SK-N-MC (cell line): Measurements from ENCODE around the gene H1-8.

Source experiments
- DNase-seq: peaks from one replicate; pipeline ENCODE4 v3.0.0-alpha.2; 2011; ENCODE audit warnings: low read depth, low spot score
- H3K27ac ChIP-seq: fragments of 200-600 bp; sonication (generic); 2 replicates; pipeline ENCODE4 v1.5.1; 2016; ENCODE audit warnings: mixed run types
- H3K36me3 ChIP-seq: fragments of 200-600 bp; sonication (generic); 2 replicates; pipeline ENCODE4 v1.6.1; 2017; ENCODE audit warnings: antibody characterized with exemption, low read length, mixed read lengths; ENCODE audit not compliant: insufficient read depth
- H3K4me3 ChIP-seq: fragments of 200-600 bp; sonication (generic); 2 replicates; pipeline ENCODE4 v1.5.1; 2016
- H3K9ac ChIP-seq: fragments of 200-600 bp; sonication (generic); 2 replicates; pipeline ENCODE4 v1.8.0; 2017; ENCODE audit warnings: mixed run types, mixed read lengths; ENCODE audit not compliant: insufficient read length
- H3K9me3 ChIP-seq: fragments of 200-600 bp; sonication (generic); 2 replicates; pipeline ENCODE4 v1.6.1; 2017; ENCODE audit warnings: low read depth, mild to moderate bottlenecking, antibody characterized with exemption, low read length, moderate library complexity, mixed read lengths
- EZH2 ChIP-seq: fragments of 200-600 bp; sonication (generic); IDR thresholded peaks from one replicate; pipeline ENCODE4 v1.6.1; 2017; ENCODE audit warnings: antibody characterized with exemption
- FOXP2 ChIP-seq: optimal IDR thresholded peaks from 2 replicates; pipeline ENCODE3; 2011; ENCODE audit warnings: mild to moderate bottlenecking, moderate library complexity; ENCODE audit not compliant: insufficient read depth; ENCODE audit errors: extremely low read length, control extremely low read depth
- POLR2AphosphoS5 ChIP-seq: IDR thresholded peaks from 2 replicates; pipeline ENCODE4 v1.6.1; 2012; ENCODE audit warnings: mild to moderate bottlenecking, low read depth, low read length, borderline replicate concordance

H1-8 gene

GRCh38 chr3:129529436-129530210, 13.4 kb upstream of the H1-8 start:
- Histone ChIP-seq H3K4me3 (peak overlapping the region; percentile 36; the same call in 1 of the 2 replicates), H3K9me3 (no peaks in the 10 kb centered on the region), H3K27ac (0 out of 2 replicates have a peak overlapping the region, but pooled peaks have one; percentile 49), H3K36me3 (no peaks in the 10 kb centered on the region), H3K9ac (no peak overlapping the region)
- DNase-seq: no peak
- TF ChIP-seq FOXP2: no peak
- TF ChIP-seq EZH2: no peak
- TF ChIP-seq POLR2AphosphoS5: no peak

- Histone ChIP-seq H3K36me3 (no peaks in the 10 kb centered on the region), H3K9ac (no peak overlapping the region), H3K4me3 (peak overlapping the region; percentile 36; the same call in 1 of the 2 replicates), H3K27ac (0 out of 2 replicates have a peak overlapping the region, but pooled peaks have one; percentile 49), H3K9me3 (no peaks in the 10 kb centered on the region)
- no peak for DNase-seq
- TF ChIP-seq FOXP2 (no peak), EZH2 (no peak), POLR2AphosphoS5 (no peak)
These were observed 12.7 kb upstream of the H1-8 start for GRCh38 chr3:129530251-129530791.

DNA sequence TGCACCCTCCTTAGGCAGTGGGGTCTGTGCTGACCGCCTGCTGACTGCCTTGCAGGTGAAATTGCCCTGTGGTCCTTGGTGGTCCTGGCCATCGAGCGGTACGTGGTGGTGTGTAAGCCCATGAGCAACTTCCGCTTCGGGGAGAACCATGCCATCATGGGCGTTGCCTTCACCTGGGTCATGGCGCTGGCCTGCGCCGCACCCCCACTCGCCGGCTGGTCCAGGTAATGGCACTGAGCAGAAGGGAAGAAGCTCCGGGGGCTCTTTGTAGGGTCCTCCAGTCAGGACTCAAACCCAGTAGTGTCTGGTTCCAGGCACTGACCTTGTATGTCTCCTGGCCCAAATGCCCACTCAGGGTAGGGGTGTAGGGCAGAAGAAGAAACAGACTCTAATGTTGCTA, 12.2 kb upstream of the H1-8 start:
- H3K9ac ChIP-seq: no peak overlapping the region
- no peak overlapping the region for H3K27ac ChIP-seq
- no peaks in the 10 kb centered on the region for H3K36me3 ChIP-seq
- no peak for DNase-seq
- H3K9me3 ChIP-seq: no peaks in the 10 kb centered on the region
- H3K4me3 ChIP-seq: peak overlapping the region; percentile 19; the same call in 1 of the 2 replicates
- TF ChIP-seq POLR2AphosphoS5 (no peak), FOXP2 (no peak), EZH2 (no peak)

- TF ChIP-seq POLR2AphosphoS5 (no peak), EZH2 (no peak), FOXP2 (no peak)
- Histone ChIP-seq H3K4me3 (no peak overlapping the region), H3K27ac (no peak overlapping the region), H3K9ac (no peak overlapping the region), H3K36me3 (no peaks in the 10 kb centered on the region), H3K9me3 (no peaks in the 10 kb centered on the region)
- no peak for DNase-seq
These were observed 11.3 kb upstream of the H1-8 start for GRCh38 chr3:129531699-129532098.

DNA sequence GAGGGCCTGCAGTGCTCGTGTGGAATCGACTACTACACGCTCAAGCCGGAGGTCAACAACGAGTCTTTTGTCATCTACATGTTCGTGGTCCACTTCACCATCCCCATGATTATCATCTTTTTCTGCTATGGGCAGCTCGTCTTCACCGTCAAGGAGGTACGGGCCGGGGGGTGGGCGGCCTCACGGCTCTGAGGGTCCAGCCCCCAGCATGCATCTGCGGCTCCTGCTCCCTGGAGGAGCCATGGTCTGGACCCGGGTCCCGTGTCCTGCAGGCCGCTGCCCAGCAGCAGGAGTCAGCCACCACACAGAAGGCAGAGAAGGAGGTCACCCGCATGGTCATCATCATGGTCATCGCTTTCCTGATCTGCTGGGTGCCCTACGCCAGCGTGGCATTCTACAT, 10.7 kb upstream of the H1-8 start:
- TF ChIP-seq EZH2 (no peak), POLR2AphosphoS5 (no peak), FOXP2 (no peak)
- Histone ChIP-seq H3K9ac (no peak overlapping the region), H3K9me3 (no peaks in the 10 kb centered on the region), H3K4me3 (no peak overlapping the region), H3K36me3 (no peaks in the 10 kb centered on the region), H3K27ac (no peak overlapping the region)
- DNase-seq: no peak

DNA sequence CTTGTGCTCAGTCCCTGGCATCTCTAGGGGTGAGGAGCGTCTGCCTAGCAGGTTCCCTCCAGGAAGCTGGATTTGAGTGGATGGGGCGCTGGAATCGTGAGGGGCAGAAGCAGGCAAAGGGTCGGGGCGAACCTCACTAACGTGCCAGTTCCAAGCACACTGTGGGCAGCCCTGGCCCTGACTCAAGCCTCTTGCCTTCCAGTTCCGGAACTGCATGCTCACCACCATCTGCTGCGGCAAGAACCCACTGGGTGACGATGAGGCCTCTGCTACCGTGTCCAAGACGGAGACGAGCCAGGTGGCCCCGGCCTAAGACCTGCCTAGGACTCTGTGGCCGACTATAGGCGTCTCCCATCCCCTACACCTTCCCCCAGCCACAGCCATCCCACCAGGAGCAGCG, 9.6 kb upstream of the H1-8 start:
- Histone ChIP-seq H3K4me3 (no peak overlapping the region), H3K36me3 (no peaks in the 10 kb centered on the region), H3K9me3 (no peaks in the 10 kb centered on the region), H3K9ac (no peak overlapping the region), H3K27ac (no peak overlapping the region)
- no peak for TF ChIP-seq FOXP2
- no peak for TF ChIP-seq POLR2AphosphoS5
- no peak for TF ChIP-seq EZH2
- DNase-seq: no peak

DNA sequence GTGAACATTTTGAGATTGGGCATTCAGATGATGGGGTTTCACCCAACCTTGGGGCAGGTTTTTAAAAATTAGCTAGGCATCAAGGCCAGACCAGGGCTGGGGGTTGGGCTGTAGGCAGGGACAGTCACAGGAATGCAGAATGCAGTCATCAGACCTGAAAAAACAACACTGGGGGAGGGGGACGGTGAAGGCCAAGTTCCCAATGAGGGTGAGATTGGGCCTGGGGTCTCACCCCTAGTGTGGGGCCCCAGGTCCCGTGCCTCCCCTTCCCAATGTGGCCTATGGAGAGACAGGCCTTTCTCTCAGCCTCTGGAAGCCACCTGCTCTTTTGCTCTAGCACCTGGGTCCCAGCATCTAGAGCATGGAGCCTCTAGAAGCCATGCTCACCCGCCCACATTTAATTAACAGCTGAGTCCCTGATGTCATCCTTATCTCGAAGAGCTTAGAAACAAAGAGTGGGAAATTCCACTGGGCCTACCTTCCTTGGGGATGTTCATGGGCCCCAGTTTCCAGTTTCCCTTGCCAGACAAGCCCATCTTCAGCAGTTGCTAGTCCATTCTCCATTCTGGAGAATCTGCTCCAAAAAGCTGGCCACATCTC, 8.4 kb upstream of the H1-8 start:
- Histone ChIP-seq H3K4me3 (no peak overlapping the region), H3K27ac (no peak overlapping the region), H3K9ac (no peak overlapping the region), H3K9me3 (no peaks in the 10 kb centered on the region), H3K36me3 (no peaks in the 10 kb centered on the region)
- TF ChIP-seq POLR2AphosphoS5 (no peak), FOXP2 (no peak), EZH2 (no peak)
- DNase-seq: no peak

DNA sequence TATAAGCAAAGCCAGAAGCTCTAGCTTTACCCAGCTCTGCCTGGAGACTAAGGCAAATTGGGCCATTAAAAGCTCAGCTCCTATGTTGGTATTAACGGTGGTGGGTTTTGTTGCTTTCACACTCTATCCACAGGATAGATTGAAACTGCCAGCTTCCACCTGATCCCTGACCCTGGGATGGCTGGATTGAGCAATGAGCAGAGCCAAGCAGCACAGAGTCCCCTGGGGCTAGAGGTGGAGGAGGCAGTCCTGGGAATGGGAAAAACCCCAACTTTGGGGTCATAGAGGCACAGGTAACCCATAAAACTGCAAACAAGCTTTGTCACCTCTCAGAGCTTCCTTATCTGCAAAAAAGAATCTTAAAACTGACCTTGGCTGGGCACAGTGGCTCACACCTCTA, 7.9 kb upstream of the H1-8 start:
- no peak overlapping the region for H3K9ac ChIP-seq
- no peak overlapping the region for H3K27ac ChIP-seq
- no peaks in the 10 kb centered on the region for H3K36me3 ChIP-seq
- no peak for DNase-seq
- TF ChIP-seq FOXP2 (no peak), EZH2 (no peak), POLR2AphosphoS5 (no peak)
- no peak overlapping the region for H3K4me3 ChIP-seq
- H3K9me3 ChIP-seq: no peaks in the 10 kb centered on the region
